ENCODE measurements around the gene FAM89A. TPM values are rescaled to one million over a fixed set of nuclear protein-coding genes. Genes with fewer than 3 reads are reported as not detected.

The FAM89A gene
- total and polyA plus RNA-seq, 2 donors (not counting 3 experiments of a cell fraction or from before 2014, with no cell fraction given), result 21.0 to 24.0 TPM

DNA sequence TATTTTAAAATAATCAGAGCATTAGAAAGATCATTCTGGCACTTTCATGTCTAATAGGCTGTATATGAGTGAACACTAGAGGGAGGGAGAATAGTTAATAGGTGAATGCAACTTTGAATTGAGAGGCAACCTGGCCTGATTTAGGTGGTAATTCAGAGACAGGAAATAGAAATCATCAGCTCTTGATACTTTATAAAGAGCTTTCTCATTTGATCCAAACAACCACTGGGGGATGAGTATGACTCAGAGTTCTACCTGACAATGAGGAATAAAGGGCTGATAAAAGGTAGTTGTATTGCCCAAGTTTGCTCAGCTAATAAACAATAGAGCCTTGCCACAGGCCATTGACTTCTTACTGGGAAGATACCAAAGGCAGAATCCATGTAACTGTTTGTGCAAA lies 5.2 kb upstream of the FAM89A start:
- no peak for DNase-seq (ENCODE audit: low read depth, low spot score)
- dilution Hi-C loops (cut with MboI; ENCODE audit: extremely low pct_ligation_motif_present, low sequenced_read_pairs), result no loop called here
- no TSS peak for BruUV-seq (replicated peaks)

More for the DNA sequence above, 5.2 kb upstream of the FAM89A start:
- Histone ChIP-seq H3K36me3 (ENCODE audit: control insufficient read depth in 2 of 2, extremely low read depth in 1 of 2, insufficient read depth in 2 of 2, low read length in 2 of 2) (no peaks in the 10 kb centered on the region), H3K4me3 (replicated peaks in 1 of 3; ENCODE audit: insufficient read depth in 1 of 3, low read depth in 1 of 3, low read length in 3 of 3) (no peak overlapping the region), H3K27ac (ENCODE audit: insufficient read depth, low read depth, low read length) (no peak overlapping the region), H4K20me1 (replicated peaks; ENCODE audit: control insufficient read depth, extremely low read depth, insufficient read depth, low read length) (no peaks in the 10 kb centered on the region), H3K4me1 (ENCODE audit: control insufficient read depth, extremely low read depth, insufficient read depth, low read length) (peaks cover 8% of the 10 kb centered on the region), H2AFZ (ENCODE audit: low read depth, low read length) (no peak overlapping the region), H3K27me3 (ENCODE audit: control insufficient read depth in 2 of 2, insufficient read depth in 2 of 2, low read length in 2 of 2) (peaks cover 20 to 26% of the 10 kb centered on the region in 2 experiments), H3K4me2 (ENCODE audit: insufficient read depth, low read length) (no peak overlapping the region), H3K9me3 (replicated peaks; ENCODE audit: control insufficient read depth, insufficient read depth, low read length) (no peaks in the 10 kb centered on the region), H3K79me2 (ENCODE audit: control insufficient read depth, insufficient read depth, low read length) (no peaks in the 10 kb centered on the region), H3K9ac (replicated peaks; ENCODE audit: extremely low read depth, insufficient read depth, low read length) (no peak overlapping the region), H3K9me1 (replicated peaks; ENCODE audit: control insufficient read depth, extremely low read depth, insufficient read depth, low read length) (no peaks in the 10 kb centered on the region)
- TF ChIP-seq MYC (IDR thresholded peaks at IDR 0.05; ENCODE audit: low read depth, low read length) (no peak), EZH2 (IDR thresholded peaks at IDR 0.05; ENCODE audit: borderline replicate concordance, low read depth, low read length, severe bottlenecking) (no peak), POLR2AphosphoS5 (IDR thresholded peaks at IDR 0.05; ENCODE audit: insufficient read depth, low read depth, low read length) (no peak), JUN (IDR thresholded peaks at IDR 0.05; ENCODE audit: borderline replicate concordance, insufficient read depth, insufficient read length, low read depth) (no peak), GATA2 (IDR thresholded peaks at IDR 0.05; ENCODE audit: insufficient read depth, insufficient read length, low read depth, low read length) (no peak), POLR2A (IDR thresholded peaks at IDR 0.05; ENCODE audit: low read depth, low read length) (no peak), FOS (IDR thresholded peaks at IDR 0.05; ENCODE audit: borderline replicate concordance, insufficient read depth, low read length) (no peak)
- TF ChIP-seq, protein P1, sequence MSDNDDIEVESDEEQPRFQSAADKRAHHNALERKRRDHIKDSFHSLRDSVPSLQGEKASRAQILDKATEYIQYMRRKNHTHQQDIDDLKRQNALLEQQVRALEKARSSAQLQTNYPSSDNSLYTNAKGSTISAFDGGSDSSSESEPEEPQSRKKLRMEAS (IDR thresholded peaks at IDR 0.05; ENCODE audit: insufficient read depth, insufficient read length), result no peak
- TF ChIP-seq, protein P2, sequence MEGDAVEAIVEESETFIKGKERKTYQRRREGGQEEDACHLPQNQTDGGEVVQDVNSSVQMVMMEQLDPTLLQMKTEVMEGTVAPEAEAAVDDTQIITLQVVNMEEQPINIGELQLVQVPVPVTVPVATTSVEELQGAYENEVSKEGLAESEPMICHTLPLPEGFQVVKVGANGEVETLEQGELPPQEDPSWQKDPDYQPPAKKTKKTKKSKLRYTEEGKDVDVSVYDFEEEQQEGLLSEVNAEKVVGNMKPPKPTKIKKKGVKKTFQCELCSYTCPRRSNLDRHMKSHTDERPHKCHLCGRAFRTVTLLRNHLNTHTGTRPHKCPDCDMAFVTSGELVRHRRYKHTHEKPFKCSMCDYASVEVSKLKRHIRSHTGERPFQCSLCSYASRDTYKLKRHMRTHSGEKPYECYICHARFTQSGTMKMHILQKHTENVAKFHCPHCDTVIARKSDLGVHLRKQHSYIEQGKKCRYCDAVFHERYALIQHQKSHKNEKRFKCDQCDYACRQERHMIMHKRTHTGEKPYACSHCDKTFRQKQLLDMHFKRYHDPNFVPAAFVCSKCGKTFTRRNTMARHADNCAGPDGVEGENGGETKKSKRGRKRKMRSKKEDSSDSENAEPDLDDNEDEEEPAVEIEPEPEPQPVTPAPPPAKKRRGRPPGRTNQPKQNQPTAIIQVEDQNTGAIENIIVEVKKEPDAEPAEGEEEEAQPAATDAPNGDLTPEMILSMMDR (IDR thresholded peaks at IDR 0.05; ENCODE audit: extremely low read depth in 1 of 2, insufficient read depth in 1 of 2, low read depth in 1 of 2, low read length in 2 of 2), result no peak
- ChIA-PET POLR2A (no interaction called here), CTCF (no interaction called here)
- FAIRE-seq, result no peak
- intact Hi-C loops (cut with micrococcal nuclease), result no loop called here

All from endothelial cell of umbilical vein (primary cell).